HepG2 (cell line): Measurements from ENCODE around the gene FRK. TPM values are rescaled to one million over a fixed set of nuclear protein-coding genes. Genes with fewer than 3 reads are reported as not detected.

Experiments
- AGO1 ChIP-seq: fragments of 200-400 bp; formaldehyde crosslinking; IDR thresholded peaks from 2 replicates; pipeline ENCODE4 v1.6.1; 2017; ENCODE audit warnings: mild to moderate bottlenecking, low read depth, low read length, moderate library complexity; ENCODE audit not compliant: poor library complexity, severe bottlenecking
- BHLHE40 ChIP-seq: IDR thresholded peaks from 2 replicates; pipeline ENCODE4 v1.6.1; 2011; ENCODE audit warnings: low read length, improper control_type of control experiment
- EEA1 ChIP-seq: sonication (generic); formaldehyde crosslinking; IDR thresholded peaks from 2 replicates; pipeline ENCODE4 v1.5.1; 2020; ENCODE audit warnings: mild to moderate bottlenecking, missing genetic modification reagents, borderline replicate concordance
- HCFC1 ChIP-seq: fragments of 150-350 bp; IDR thresholded peaks from 2 replicates; pipeline ENCODE4 v1.6.1; 2014; ENCODE audit warnings: low read depth, low read length
- HDAC2 ChIP-seq: sonication (generic); formaldehyde crosslinking; IDR thresholded peaks from 2 replicates; pipeline ENCODE4 v1.4.0; 2020; ENCODE audit warnings: missing genetic modification reagents
- HMGA1 ChIP-seq: sonication (generic); formaldehyde crosslinking; conservative IDR thresholded peaks from 2 replicates; pipeline ENCODE4 v1.4.0; 2020; ENCODE audit warnings: missing genetic modification reagents
- HOMEZ ChIP-seq: IDR thresholded peaks from 2 replicates; pipeline ENCODE4 v1.6.1; 2016; ENCODE audit warnings: low read depth
- ISL2 ChIP-seq: sonication (generic); formaldehyde crosslinking; IDR thresholded peaks from 2 replicates; pipeline ENCODE4 v1.5.0; 2020; ENCODE audit warnings: missing genetic modification reagents
- MIXL1 ChIP-seq: IDR thresholded peaks from 2 replicates; pipeline ENCODE4 v1.6.1; 2016
- MTF2 ChIP-seq: sonication (generic); formaldehyde crosslinking; IDR thresholded peaks from 2 replicates; pipeline ENCODE4 v1.5.0; 2020; ENCODE audit warnings: missing genetic modification reagents, borderline replicate concordance
- PHF8 ChIP-seq: sonication (generic); formaldehyde crosslinking; IDR thresholded peaks from 2 replicates; pipeline ENCODE4 v1.5.0; 2020; ENCODE audit warnings: missing genetic modification reagents
- POGZ ChIP-seq: sonication (generic); formaldehyde crosslinking; IDR thresholded peaks from 2 replicates; pipeline ENCODE4 v1.4.0; 2020; ENCODE audit warnings: mild to moderate bottlenecking, missing genetic modification reagents
- SALL1 ChIP-seq: sonication (generic); formaldehyde crosslinking; IDR thresholded peaks from 2 replicates; pipeline ENCODE4 v1.8.0; 2022; ENCODE audit warnings: mild to moderate bottlenecking, missing genetic modification reagents
- SNAPC2 ChIP-seq: sonication (generic); formaldehyde crosslinking; IDR thresholded peaks from 2 replicates; pipeline ENCODE4 v1.8.1; 2022; ENCODE audit warnings: mild to moderate bottlenecking, missing genetic modification reagents
- SOX13 ChIP-seq, 3 experiments: fragments of 450-650 bp in 1 of 3; sonication (generic) in 1 of 3; formaldehyde crosslinking in 1 of 3; IDR thresholded peaks in 2 of 3; conservative IDR thresholded peaks in 1 of 3; 2 replicates each; pipeline versions ENCODE4 v1.5.0 to v1.6.1; 2016 to 2020; ENCODE audit warnings: antibody characterized with exemption in 1 of 3, mild to moderate bottlenecking in 1 of 3, missing compliant biosample characterization in 1 of 3, missing genetic modification reagents in 1 of 3, moderate library complexity in 1 of 3
- ZBTB25 ChIP-seq: IDR thresholded peaks from 2 replicates; pipeline ENCODE4 v1.6.1; 2018; ENCODE audit warnings: missing genetic modification reagents
- ZKSCAN8 ChIP-seq: IDR thresholded peaks from 2 replicates; pipeline ENCODE4 v1.6.1; 2016; ENCODE audit warnings: borderline replicate concordance, missing genetic modification reagents, missing compliant biosample characterization
- ZNF264 ChIP-seq: sonication (generic); formaldehyde crosslinking; IDR thresholded peaks from 2 replicates; pipeline ENCODE4 v1.4.0; 2020; ENCODE audit warnings: missing genetic modification reagents
- ZNF326 ChIP-seq: sonication (generic); formaldehyde crosslinking; IDR thresholded peaks from 2 replicates; pipeline ENCODE4 v1.4.0; 2020; ENCODE audit warnings: missing genetic modification reagents, borderline replicate concordance
- ZNF33B ChIP-seq: sonication (generic); formaldehyde crosslinking; IDR thresholded peaks from 2 replicates; pipeline ENCODE4 v1.5.1; 2020; ENCODE audit warnings: mild to moderate bottlenecking, missing genetic modification reagents
- ZNF558 ChIP-seq: sonication (generic); formaldehyde crosslinking; IDR thresholded peaks from 2 replicates; pipeline ENCODE4 v1.9.0; 2022; ENCODE audit warnings: mild to moderate bottlenecking, missing genetic modification reagents, borderline replicate concordance
- ZNF768 ChIP-seq: sonication (generic); formaldehyde crosslinking; IDR thresholded peaks from 2 replicates; pipeline ENCODE4 v1.4.0; 2020; ENCODE audit warnings: missing genetic modification reagents
- ZNF788 ChIP-seq: sonication (generic); formaldehyde crosslinking; IDR thresholded peaks from 2 replicates; pipeline ENCODE4 v1.5.0; 2020; ENCODE audit warnings: mild to moderate bottlenecking, missing genetic modification reagents, borderline replicate concordance
- polyA plus RNA-seq, 8 experiments: library from polyadenylated mRNA; depleted of rRNA in 3 of 8; stranded (reverse) in 7 of 8; unstranded in 1 of 8; fragments of >200 nt; fragmentation: Illumina TruSeq in 4 of 8; extraction: Trizol in 4 of 8; gene quantifications; 2 replicates each; pipeline versions ENCODE4 v1.2.1 to v1.2.3, GENCODE V29; 2011 to 2016; ENCODE audit warnings: low read depth in 4 of 8, missing spikeins in 1 of 8, mixed read lengths in 1 of 8; ENCODE audit not compliant: insufficient read depth in 1 of 8
- total RNA-seq, 5 experiments: library from RNA; depleted of rRNA; stranded (reverse); fragments of >200 nt; fragmentation: Illumina TruSeq; extraction: Trizol; gene quantifications; 2 replicates each; pipeline ENCODE4 v1.2.3, GENCODE V29; 2016; ENCODE audit warnings: low read depth in 1 of 5
- TF ChIP-seq, protein P1 (sequence below): sonication (generic); formaldehyde crosslinking; IDR thresholded peaks from 2 replicates; pipeline ENCODE4 v1.4.0; 2020; ENCODE audit warnings: missing genetic modification reagents, borderline replicate concordance
- TF ChIP-seq, protein P2 (sequence below): IDR thresholded peaks from 2 replicates; pipeline ENCODE4 v1.4.0; 2020; ENCODE audit warnings: mild to moderate bottlenecking, missing genetic modification reagents

The FRK gene
- total and polyA plus RNA-seq, 2 of the 13 experiments (the other 11 are each of a cell fraction or from before 2014, with no cell fraction given), result 1.3 to 2.9 TPM

- TF ChIP-seq ZBTB25 (CRISPR knock-in tag), result no peak
- no peak for TF ChIP-seq MTF2 (CRISPR knock-in tag)
- TF ChIP-seq, protein P1, sequence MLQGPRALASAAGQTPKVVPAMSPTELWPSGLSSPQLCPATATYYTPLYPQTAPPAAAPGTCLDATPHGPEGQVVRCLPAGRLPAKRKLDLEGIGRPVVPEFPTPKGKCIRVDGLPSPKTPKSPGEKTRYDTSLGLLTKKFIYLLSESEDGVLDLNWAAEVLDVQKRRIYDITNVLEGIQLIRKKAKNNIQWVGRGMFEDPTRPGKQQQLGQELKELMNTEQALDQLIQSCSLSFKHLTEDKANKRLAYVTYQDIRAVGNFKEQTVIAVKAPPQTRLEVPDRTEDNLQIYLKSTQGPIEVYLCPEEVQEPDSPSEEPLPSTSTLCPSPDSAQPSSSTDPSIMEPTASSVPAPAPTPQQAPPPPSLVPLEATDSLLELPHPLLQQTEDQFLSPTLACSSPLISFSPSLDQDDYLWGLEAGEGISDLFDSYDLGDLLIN, result no peak
- TF ChIP-seq EEA1 (CRISPR knock-in tag), result no peak
- TF ChIP-seq ISL2 (CRISPR knock-in tag), result no peak
- no peak for TF ChIP-seq HCFC1
- TF ChIP-seq SNAPC2 (CRISPR knock-in tag), result no peak
- TF ChIP-seq PHF8 (CRISPR knock-in tag), result no peak
- TF ChIP-seq ZNF33B, result no peak
- no peak for TF ChIP-seq ZNF788 (CRISPR knock-in tag)
- no peak for TF ChIP-seq ZNF264 (CRISPR knock-in tag)
- TF ChIP-seq SALL1 (CRISPR knock-in tag), result peak; percentile 23; the same call in 1 of the 2 replicates
- TF ChIP-seq BHLHE40, result no peak
- TF ChIP-seq HOMEZ (CRISPR knock-in tag), result 0 out of 2 replicates have a peak, but pooled peaks have one; percentile 45
- TF ChIP-seq MIXL1 (CRISPR knock-in tag), result peak; percentile 25; the same call in 1 of the 2 replicates
- TF ChIP-seq AGO1, result no peak
- TF ChIP-seq SOX13 (IDR thresholded peaks at IDR 0.05), result no peak
- TF ChIP-seq SOX13 (CRISPR knock-in tag; conservative IDR thresholded peaks at IDR 0.05 in 1 of 2, IDR thresholded peaks at IDR 0.05 in 1 of 2), result peak in 1 of 2 experiments; percentile 45; a peak in 2 of 4 replicates
- TF ChIP-seq ZNF558 (CRISPR knock-in tag), result no peak
- TF ChIP-seq, protein P2, sequence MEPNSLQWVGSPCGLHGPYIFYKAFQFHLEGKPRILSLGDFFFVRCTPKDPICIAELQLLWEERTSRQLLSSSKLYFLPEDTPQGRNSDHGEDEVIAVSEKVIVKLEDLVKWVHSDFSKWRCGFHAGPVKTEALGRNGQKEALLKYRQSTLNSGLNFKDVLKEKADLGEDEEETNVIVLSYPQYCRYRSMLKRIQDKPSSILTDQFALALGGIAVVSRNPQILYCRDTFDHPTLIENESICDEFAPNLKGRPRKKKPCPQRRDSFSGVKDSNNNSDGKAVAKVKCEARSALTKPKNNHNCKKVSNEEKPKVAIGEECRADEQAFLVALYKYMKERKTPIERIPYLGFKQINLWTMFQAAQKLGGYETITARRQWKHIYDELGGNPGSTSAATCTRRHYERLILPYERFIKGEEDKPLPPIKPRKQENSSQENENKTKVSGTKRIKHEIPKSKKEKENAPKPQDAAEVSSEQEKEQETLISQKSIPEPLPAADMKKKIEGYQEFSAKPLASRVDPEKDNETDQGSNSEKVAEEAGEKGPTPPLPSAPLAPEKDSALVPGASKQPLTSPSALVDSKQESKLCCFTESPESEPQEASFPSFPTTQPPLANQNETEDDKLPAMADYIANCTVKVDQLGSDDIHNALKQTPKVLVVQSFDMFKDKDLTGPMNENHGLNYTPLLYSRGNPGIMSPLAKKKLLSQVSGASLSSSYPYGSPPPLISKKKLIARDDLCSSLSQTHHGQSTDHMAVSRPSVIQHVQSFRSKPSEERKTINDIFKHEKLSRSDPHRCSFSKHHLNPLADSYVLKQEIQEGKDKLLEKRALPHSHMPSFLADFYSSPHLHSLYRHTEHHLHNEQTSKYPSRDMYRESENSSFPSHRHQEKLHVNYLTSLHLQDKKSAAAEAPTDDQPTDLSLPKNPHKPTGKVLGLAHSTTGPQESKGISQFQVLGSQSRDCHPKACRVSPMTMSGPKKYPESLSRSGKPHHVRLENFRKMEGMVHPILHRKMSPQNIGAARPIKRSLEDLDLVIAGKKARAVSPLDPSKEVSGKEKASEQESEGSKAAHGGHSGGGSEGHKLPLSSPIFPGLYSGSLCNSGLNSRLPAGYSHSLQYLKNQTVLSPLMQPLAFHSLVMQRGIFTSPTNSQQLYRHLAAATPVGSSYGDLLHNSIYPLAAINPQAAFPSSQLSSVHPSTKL (CRISPR knock-in tag), result peak; percentile 39
- TF ChIP-seq ZNF326 (CRISPR knock-in tag), result no peak
- TF ChIP-seq ZNF768 (CRISPR knock-in tag), result no peak
- no peak for TF ChIP-seq HMGA1 (CRISPR knock-in tag)
- TF ChIP-seq HDAC2 (CRISPR knock-in tag), result peak; percentile 61; the same call in 1 of the 2 replicates
- peak; percentile 39; the same call in 1 of the 2 replicates for TF ChIP-seq POGZ (CRISPR knock-in tag)
- 0 out of 2 replicates have a peak, but pooled peaks have one; percentile 25 for TF ChIP-seq ZKSCAN8 (CRISPR knock-in tag)
Measured at GRCh38 chr6:116105247-116105646, 44.6 kb upstream of the FRK start (continued).
